ENCODE measurements around the gene IFNA17.
"Not testable (repeated sequence)": the region's sequence is repeated elsewhere in the genome, so short reads cannot be mapped to it uniquely, and the experiment has no call there.

IFNA17 gene

DNA sequence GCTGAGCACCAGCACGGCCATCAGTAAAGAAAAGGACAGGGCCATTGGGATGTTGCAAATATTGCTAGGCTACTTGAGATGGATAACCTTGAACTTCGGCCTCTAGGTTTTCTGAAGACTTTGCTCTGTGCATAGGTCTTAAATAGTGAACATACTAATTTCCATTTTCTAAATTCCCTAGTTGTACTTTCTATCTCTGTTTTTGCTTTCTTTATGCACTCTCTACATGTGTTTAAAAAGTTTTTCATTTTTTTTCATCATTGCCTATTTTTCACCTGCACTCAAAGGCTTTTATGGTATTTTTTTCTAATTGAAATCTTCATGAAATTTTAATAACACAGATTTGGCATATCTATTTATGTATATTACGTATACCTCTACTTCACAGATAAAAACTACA is 40.5 kb downstream of the IFNA17 start, which contains the start of gene IFNA4:
Gene IFNA4 (minus strand): TSS at position 101 of the 400 bp plus-strand sequence. CDS start 56 bp downstream, at position 45.
- TF ChIP-seq FOXP2 (optimal IDR thresholded peaks at IDR 0.05; ENCODE audit: borderline replicate concordance, extremely low read depth, extremely low read length, insufficient read depth); POLR2AphosphoS5 (IDR thresholded peaks at IDR 0.05; ENCODE audit: low read depth, low read length): not testable (repeated sequence)
- TF ChIP-seq, protein P1, sequence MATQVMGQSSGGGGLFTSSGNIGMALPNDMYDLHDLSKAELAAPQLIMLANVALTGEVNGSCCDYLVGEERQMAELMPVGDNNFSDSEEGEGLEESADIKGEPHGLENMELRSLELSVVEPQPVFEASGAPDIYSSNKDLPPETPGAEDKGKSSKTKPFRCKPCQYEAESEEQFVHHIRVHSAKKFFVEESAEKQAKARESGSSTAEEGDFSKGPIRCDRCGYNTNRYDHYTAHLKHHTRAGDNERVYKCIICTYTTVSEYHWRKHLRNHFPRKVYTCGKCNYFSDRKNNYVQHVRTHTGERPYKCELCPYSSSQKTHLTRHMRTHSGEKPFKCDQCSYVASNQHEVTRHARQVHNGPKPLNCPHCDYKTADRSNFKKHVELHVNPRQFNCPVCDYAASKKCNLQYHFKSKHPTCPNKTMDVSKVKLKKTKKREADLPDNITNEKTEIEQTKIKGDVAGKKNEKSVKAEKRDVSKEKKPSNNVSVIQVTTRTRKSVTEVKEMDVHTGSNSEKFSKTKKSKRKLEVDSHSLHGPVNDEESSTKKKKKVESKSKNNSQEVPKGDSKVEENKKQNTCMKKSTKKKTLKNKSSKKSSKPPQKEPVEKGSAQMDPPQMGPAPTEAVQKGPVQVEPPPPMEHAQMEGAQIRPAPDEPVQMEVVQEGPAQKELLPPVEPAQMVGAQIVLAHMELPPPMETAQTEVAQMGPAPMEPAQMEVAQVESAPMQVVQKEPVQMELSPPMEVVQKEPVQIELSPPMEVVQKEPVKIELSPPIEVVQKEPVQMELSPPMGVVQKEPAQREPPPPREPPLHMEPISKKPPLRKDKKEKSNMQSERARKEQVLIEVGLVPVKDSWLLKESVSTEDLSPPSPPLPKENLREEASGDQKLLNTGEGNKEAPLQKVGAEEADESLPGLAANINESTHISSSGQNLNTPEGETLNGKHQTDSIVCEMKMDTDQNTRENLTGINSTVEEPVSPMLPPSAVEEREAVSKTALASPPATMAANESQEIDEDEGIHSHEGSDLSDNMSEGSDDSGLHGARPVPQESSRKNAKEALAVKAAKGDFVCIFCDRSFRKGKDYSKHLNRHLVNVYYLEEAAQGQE (IDR thresholded peaks at IDR 0.05; ENCODE audit: insufficient read depth in 1 of 2, low read depth in 2 of 2, low read length in 2 of 2), result not testable (repeated sequence)

Measured in PFSK-1 (cell line).